Activated naive CD4-positive, alpha-beta T cell treated with anti-CD3 and anti-CD28 coated beads, Interleukin-2, amount 50 U/mL, for 24 hours (primary cell): Measurements from ENCODE around the gene ASGR2.
"Not testable (repeated sequence)": the region's sequence is repeated elsewhere in the genome, so short reads cannot be mapped to it uniquely, and the experiment has no call there.

Experiments used
- H3K27ac Mint-ChIP-seq: one replicate; pipeline ENCODE4 v1.8.0; 2021; ENCODE audit warnings: mild to moderate bottlenecking, mixed read lengths
- H3K27me3 Mint-ChIP-seq: one replicate; pipeline ENCODE4 v1.8.0; 2021; ENCODE audit warnings: mixed read lengths
- H3K36me3 Mint-ChIP-seq: one replicate; pipeline ENCODE4 v1.8.0; 2021; ENCODE audit warnings: mixed read lengths
- H3K4me1 Mint-ChIP-seq: one replicate; pipeline ENCODE4 v1.8.0; 2021; ENCODE audit warnings: mixed read lengths
- H3K4me3 Mint-ChIP-seq: one replicate; pipeline ENCODE4 v1.8.0; 2021; ENCODE audit warnings: mild to moderate bottlenecking, mixed read lengths
- H3K9me3 Mint-ChIP-seq: one replicate; pipeline ENCODE4 v1.8.0; 2021; ENCODE audit warnings: mixed read lengths

ASGR2 gene

DNA sequence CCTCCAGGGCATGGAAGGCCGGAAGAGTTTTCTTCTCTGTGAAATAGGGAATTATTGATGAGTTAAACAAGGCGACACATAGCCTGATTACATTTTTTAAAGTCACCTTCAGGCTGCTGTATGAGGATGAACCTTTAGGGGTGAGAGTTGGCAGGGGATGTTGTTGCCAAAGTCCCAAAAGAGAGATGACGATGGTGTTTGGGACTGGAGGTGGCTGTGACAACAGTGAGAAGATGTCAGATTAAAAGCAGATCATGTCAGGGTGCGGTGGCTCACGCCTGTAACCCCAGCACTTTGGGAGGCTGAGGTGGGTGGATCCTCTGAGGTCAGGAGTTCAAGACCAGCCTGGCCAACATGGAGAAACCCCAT, 16.8 kb upstream of the ASGR2 start:
- Mint-ChIP-seq H3K36me3 (no peaks in the 10 kb centered on the region), H3K4me1 (peaks cover 30% of the 10 kb centered on the region), H3K27ac (peak overlapping the region; percentile 57), H3K9me3 (no peaks in the 10 kb centered on the region), H3K27me3 (no peaks in the 10 kb centered on the region), H3K4me3 (no peak overlapping the region)

DNA sequence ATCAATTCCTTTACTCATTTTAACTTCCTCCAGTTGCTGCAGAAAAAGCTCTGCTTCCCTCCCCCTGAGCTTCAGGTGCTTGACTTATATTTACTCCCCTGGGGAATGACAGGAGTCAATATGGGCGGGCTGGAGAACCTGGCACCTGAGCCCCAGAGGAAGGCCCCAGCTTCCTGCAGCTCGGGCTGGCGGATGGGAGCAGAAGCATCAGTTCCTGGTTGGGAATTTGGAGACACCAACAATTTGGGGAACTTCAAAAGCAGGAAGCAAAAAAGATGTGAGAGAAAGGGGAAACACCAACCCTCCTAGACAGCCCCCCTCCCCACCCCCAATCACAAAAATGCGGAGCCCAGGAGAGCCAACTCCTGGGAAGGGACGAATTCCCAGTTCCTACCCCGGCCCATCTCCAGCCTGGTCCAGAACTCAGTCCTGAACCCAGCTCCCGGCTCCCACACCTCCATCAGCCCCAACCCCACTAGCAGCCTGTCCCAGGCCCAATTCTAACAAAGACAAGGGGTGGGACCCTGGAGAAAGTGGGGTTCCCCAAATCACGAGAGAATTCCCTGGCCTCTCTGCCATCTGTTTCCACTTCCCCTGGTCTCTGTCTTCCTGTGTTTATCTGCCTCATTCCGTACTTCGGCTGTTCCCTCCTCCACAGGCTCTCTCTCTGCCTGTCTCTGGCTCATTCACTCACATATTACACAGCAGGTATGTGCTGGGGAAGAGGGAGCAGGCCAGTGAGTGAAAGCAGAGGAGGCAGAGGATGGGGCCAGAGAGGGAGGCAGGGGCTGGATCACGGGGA, 16.2 kb upstream of the ASGR2 start:
- Mint-ChIP-seq H3K27me3 (no peaks in the 10 kb centered on the region), H3K4me3 (no peak overlapping the region), H3K27ac (peak overlapping the region; percentile 70), H3K4me1 (peaks cover 26% of the 10 kb centered on the region), H3K9me3 (no peaks in the 10 kb centered on the region), H3K36me3 (no peaks in the 10 kb centered on the region)

DNA sequence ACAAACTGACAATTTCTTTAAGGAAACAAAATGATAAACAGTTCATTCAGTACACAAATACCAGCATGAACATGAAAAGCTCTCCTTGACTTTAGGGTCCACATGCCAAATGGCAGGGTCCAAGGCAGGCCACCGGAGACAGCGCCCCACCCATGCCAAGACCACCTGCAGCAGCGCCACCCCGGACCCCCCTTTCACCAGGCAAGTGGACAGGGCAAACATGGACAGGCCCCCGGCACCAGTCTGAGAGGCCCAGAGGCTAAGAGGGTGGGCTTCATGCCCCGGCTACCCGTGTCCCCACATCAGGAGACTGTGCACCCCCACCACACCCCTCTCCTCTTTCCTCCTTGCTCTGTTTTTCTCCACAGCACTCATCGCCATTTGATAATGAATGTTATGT, 14.7 kb upstream of the ASGR2 start:
- Mint-ChIP-seq H3K27ac (no peak overlapping the region), H3K27me3 (no peaks in the 10 kb centered on the region), H3K36me3 (no peaks in the 10 kb centered on the region), H3K4me1 (peaks cover 26% of the 10 kb centered on the region), H3K9me3 (no peaks in the 10 kb centered on the region), H3K4me3 (no peak overlapping the region)

DNA sequence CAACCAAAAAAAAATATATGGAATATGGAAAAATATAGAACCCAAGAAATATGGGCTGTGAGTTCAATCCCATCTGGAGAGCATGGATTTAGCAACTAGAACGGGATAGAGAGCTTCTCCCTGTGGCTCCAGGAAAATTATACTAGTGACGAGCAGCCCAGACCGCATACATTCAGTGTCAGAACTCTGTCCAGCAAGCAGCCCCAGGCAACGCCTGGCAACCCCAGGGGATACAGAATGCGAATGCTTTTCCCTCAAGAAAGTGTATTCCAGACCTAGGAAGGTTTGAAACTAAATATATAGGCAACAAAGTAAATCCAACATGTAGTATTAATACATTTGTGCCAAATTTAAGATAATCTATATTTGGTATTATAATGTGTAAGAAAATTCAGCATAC, 13.5 kb upstream of the ASGR2 start:
- no peak overlapping the region for H3K4me3 Mint-ChIP-seq
- no peaks in the 10 kb centered on the region for H3K27me3 Mint-ChIP-seq
- no peaks in the 10 kb centered on the region for H3K36me3 Mint-ChIP-seq
- H3K27ac Mint-ChIP-seq, result no peak overlapping the region
- H3K4me1 Mint-ChIP-seq, result peaks cover 19% of the 10 kb centered on the region
- no peaks in the 10 kb centered on the region for H3K9me3 Mint-ChIP-seq

DNA sequence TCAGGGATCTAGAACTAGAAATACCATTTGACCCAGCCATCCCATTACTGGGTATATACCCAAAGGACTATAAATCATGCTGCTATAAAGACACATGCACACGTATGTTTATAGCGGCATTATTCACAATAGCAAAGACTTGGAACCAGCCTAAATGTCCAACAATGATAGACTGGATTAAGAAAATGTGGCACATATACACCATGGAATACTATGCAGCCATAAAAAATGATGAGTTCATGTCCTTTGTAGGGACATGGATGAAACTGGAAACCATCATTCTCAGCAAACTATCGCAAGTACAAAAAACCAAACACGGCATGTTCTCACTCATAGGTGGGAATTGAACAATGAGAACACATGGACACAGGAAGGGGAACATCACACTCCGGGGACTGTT, 12.9 kb upstream of the ASGR2 start:
- not testable (repeated sequence) for H3K9me3 Mint-ChIP-seq, H3K4me3 Mint-ChIP-seq, H3K36me3 Mint-ChIP-seq, H3K27me3 Mint-ChIP-seq, H3K27ac Mint-ChIP-seq
- H3K4me1 Mint-ChIP-seq, result peaks cover 13% of the 10 kb centered on the region

DNA sequence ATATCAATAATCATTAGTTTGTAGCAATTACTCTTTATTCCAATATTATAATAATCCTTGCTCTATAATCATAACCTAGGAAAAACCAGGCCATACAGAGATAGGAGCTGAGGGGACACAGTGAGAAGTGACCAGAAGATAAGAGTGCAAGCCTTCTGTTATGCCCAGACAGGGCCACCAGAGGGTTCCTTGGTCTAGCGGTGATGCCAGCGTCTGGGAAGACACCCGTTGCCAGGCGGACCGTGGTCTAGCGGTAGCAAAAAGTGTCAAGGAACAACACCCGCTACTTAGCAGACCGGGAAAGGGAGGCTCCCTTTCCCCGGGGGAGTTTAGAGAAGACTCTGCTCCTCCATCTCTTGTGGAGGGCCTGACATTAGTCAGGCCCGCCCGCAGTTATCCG, 11.8 kb upstream of the ASGR2 start:
- H3K27ac Mint-ChIP-seq, H3K4me1 Mint-ChIP-seq, H3K9me3 Mint-ChIP-seq, H3K4me3 Mint-ChIP-seq, H3K36me3 Mint-ChIP-seq, H3K27me3 Mint-ChIP-seq: not testable (repeated sequence)

DNA sequence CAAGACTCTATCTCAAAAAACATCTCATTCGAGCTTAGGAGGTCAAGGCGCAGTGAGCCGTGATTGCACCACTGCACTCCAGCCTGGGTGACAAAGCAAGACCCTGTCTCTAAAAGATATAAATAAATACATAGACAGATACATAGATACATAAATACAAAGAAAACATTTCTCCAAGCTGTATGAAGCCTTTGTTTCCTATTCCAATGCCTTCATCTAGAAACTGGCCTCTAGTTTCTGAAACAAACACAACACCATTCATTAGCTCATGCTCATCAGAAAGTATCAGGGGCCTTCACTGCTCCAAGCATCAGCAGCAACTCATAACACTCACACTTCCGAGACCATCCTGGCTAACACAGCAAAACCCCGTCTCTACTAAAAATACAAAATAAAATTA, 10.3 kb upstream of the ASGR2 start:
- no peaks in the 10 kb centered on the region for H3K9me3 Mint-ChIP-seq
- no peaks in the 10 kb centered on the region for H3K36me3 Mint-ChIP-seq
- no peak overlapping the region for H3K4me3 Mint-ChIP-seq
- peaks cover 4% of the 10 kb centered on the region for H3K27me3 Mint-ChIP-seq
- H3K4me1 Mint-ChIP-seq, result no peaks in the 10 kb centered on the region
- no peak overlapping the region for H3K27ac Mint-ChIP-seq

DNA sequence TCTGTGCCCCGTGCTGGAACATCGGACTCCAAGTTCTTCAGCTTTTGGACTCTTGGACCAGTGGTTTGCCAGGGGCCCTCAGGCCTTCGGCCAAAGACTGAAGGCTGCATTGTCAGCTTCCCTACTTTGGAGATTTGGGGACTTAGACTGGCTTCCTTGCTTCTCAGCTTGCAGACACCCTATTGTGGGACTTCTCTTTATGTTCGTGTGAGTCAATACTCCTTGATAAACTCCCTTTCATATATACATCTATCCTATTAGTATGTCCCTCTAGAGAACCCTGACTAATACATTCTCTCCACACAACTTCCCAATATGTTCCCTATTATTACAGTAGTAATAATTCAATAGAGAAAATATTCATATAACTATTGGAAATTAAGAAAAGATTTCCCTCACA, 9.2 kb upstream of the ASGR2 start:
- no peaks in the 10 kb centered on the region for H3K9me3 Mint-ChIP-seq
- no peaks in the 10 kb centered on the region for H3K36me3 Mint-ChIP-seq
- no peaks in the 10 kb centered on the region for H3K4me1 Mint-ChIP-seq
- peaks cover 9% of the 10 kb centered on the region for H3K27me3 Mint-ChIP-seq
- H3K27ac Mint-ChIP-seq, result no peak overlapping the region
- H3K4me3 Mint-ChIP-seq, result no peak overlapping the region

DNA sequence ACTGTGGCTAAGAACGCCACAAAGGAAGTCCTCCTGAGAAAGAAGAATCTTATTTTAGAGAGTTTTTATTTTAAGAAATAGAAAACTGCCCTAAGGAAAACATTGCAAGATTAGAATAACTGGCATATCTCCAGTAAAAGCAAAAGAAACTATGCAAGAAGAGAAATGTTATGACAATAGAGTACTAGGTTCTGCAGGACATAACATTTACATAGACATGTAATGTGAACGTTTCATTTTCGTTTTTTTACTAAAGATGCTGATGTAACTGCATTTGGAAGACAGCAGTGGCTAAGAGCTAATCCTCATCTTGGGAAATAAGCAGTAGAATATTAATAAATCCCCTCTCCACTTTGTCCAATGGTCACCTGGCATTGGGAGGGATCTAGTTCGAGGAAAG, 7.8 kb upstream of the ASGR2 start:
- Mint-ChIP-seq H3K36me3 (no peaks in the 10 kb centered on the region), H3K27me3 (peaks cover 9% of the 10 kb centered on the region), H3K4me3 (no peak overlapping the region), H3K4me1 (no peaks in the 10 kb centered on the region), H3K9me3 (no peaks in the 10 kb centered on the region), H3K27ac (no peak overlapping the region)

DNA sequence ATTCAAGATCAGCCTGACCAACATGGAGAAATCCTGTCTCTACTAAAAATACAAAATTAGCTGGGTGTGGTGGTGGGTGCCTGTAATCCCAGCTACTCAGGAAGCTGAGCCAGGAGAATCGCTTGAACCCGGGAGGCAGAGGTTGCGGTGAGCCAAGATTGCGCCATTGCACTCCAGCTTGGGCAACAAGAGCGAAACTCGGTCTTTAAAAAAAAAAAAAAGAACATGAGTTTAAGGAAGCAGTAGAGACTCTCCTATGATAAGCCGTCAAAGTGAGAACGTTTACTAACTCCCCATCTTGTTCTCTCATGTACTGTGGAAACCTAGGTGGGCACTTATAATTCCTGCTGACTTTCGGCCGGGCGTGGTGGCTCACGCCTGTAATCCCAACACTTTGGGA, 6.0 kb upstream of the ASGR2 start:
- H3K27me3 Mint-ChIP-seq, H3K4me1 Mint-ChIP-seq, H3K36me3 Mint-ChIP-seq, H3K4me3 Mint-ChIP-seq, H3K27ac Mint-ChIP-seq, H3K9me3 Mint-ChIP-seq: not testable (repeated sequence)

DNA sequence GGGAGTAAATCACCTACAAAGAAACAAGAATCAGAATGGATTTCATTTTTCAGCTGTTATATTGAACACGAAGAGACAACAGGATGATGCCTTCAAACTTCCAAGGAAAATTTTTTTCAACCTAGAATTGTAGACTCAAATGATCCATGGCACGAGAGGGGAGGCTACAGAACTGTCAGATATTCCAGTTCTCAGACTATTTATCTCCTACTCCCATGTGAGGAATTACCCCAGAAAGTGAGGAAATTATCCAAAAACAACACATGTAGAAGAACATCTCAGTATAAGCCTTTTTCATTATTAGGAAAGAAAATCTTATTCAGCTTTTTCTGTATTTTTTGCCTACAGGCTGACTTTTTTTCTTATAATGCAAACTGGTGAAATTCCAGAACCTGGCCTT, 5.5 kb upstream of the ASGR2 start:
- H3K9me3 Mint-ChIP-seq, result no peaks in the 10 kb centered on the region
- H3K27me3 Mint-ChIP-seq, result peaks cover 9% of the 10 kb centered on the region
- no peaks in the 10 kb centered on the region for H3K36me3 Mint-ChIP-seq
- H3K4me1 Mint-ChIP-seq, result no peaks in the 10 kb centered on the region
- no peak overlapping the region for H3K27ac Mint-ChIP-seq
- no peak overlapping the region for H3K4me3 Mint-ChIP-seq

DNA sequence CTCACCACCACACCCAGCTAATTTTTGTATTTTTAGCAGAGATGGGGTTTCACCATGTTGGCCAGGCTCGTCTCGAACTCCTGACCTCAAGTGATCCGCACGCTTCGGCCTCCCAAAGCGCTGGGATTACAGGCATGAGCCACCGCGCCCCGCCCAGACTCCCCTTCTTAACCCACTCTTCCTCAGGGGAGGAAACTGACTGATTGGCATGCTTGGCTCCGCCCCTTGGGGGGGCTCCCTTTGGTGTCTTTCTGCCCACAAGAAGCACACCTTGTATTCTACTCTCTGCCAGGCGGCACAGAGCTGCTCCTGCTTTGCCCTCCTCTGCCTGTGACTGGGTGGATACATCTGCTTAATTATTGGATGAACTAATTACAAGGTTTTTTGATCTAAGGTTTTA, 4.7 kb upstream of the ASGR2 start:
- H3K36me3 Mint-ChIP-seq, result no peaks in the 10 kb centered on the region
- H3K9me3 Mint-ChIP-seq, result no peaks in the 10 kb centered on the region
- H3K4me1 Mint-ChIP-seq, result no peaks in the 10 kb centered on the region
- peaks cover 9% of the 10 kb centered on the region for H3K27me3 Mint-ChIP-seq
- H3K27ac Mint-ChIP-seq, result no peak overlapping the region
- no peak overlapping the region for H3K4me3 Mint-ChIP-seq

DNA sequence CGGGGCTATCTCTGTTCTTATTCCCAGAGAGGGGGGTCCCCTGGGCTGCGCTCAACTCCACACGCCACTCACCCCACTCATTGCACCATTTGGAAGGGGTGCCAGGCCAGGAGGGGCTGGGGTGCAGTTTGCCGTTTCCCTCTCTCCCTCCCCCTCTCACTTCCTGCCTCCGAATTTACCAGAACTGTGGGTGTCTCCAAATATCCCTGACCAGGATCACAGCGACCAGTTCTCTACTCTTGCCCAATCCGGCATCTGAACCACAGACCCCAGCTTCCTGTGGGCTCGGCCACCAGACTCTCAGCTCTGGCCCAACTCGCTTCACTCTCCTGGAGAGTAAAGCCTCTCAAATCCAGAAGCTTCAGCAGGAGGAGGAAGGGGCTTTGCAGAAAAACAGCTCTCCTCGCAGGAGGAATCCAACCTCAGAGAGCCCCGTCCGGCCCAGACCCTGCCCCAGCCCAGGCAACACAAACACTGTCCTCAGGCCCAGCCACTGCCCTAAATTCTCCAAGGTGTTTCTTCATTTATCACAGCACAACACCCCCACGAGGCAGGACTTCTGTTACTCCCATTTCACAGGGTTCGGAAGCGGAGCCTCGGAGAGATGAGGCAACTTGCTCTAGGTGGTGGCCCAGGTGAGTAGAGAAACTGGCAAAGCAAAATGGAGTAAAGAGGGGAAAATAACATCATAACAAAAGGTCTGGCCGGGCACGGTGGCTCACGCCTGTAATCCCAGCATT, 423 bp upstream of the ASGR2 start:
- peaks cover 7% of the 10 kb centered on the region for H3K27me3 Mint-ChIP-seq
- no peak overlapping the region for H3K27ac Mint-ChIP-seq
- no peak overlapping the region for H3K4me3 Mint-ChIP-seq
- H3K4me1 Mint-ChIP-seq, result no peaks in the 10 kb centered on the region
- no peaks in the 10 kb centered on the region for H3K36me3 Mint-ChIP-seq
- no peaks in the 10 kb centered on the region for H3K9me3 Mint-ChIP-seq

DNA sequence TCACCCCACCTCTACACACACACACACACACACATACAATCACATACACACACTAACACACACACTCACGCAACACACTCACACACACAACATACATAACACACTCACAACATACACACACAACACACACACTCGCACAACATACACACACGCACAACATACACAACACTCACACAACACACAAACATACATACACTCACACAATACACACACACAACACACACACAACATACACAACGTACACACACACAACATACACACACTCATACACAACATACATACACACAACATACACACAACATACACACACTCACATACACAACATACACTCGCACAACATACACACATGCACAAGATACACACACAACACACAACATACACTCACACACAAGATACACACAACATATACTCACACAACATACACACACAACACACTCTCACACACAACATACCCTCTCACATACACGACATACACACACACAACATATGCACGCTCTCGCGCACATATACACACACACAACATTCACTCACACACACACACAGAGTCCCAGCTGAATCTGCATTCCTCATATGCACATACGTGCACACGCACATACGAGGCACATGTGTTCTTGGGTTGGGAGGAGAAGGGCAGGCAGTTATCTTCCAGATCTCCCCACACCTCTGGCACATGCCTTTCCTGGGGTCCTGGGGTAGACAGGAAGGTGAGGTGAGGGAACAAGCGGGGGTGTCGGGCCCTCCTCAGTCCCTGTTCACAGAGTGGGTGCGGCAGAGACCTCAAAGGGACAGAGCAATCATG, 1.1 kb downstream of the ASGR2 start:
- Mint-ChIP-seq H3K4me1 (peaks cover 8% of the 10 kb centered on the region), H3K9me3 (no peaks in the 10 kb centered on the region), H3K4me3 (no peak overlapping the region), H3K36me3 (no peaks in the 10 kb centered on the region), H3K27ac (no peak overlapping the region), H3K27me3 (no peaks in the 10 kb centered on the region)

DNA sequence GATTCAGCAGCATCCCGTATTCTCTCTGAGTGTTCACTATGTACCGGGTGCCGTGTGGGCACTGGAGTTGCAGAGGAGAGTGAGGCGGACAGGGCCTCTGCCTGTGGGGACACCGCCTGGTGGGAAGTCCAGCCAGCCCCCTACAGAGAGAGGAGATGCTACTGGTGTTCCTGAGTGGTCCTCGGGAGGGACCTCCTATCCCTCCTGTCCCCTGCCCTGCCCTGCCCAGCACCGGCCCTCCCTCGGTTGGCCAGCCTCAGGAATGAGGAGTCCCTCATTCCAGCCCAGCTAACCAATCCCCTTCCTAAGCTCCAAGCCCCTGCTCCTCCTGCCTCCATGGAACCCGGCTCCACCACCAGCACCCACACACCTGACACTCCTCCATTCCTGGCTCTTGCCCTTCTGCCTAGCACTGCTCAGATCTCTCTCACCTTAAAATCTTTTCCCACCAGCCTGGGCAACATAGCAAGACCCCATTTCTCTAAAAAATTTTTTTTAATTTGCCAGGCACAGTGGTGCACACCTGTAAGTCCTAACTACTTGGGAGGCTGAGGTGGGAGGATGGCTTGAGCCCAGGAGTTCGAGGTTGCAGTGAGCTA, 2.0 kb downstream of the ASGR2 start:
- no peak overlapping the region for H3K4me3 Mint-ChIP-seq
- H3K27me3 Mint-ChIP-seq, result no peaks in the 10 kb centered on the region
- no peaks in the 10 kb centered on the region for H3K9me3 Mint-ChIP-seq
- peaks cover 8% of the 10 kb centered on the region for H3K4me1 Mint-ChIP-seq
- H3K36me3 Mint-ChIP-seq, result no peaks in the 10 kb centered on the region
- no peak overlapping the region for H3K27ac Mint-ChIP-seq
